HepG2 (cell line): ENCODE results near the gene CHST14. TPM values are rescaled to one million over a fixed set of nuclear protein-coding genes. Genes with fewer than 3 reads are reported as not detected.
A peak's percentile ranks its signal among the peaks of the same experiment; 100 is the strongest.

ENCODE experiments used
- ATAC-seq: fragments of 200-7000 bp; cut with Tn5 transposase; 3 replicates; pipeline ENCODE4 v1.9.1; 2020; ENCODE audit warnings: mild to moderate bottlenecking, moderate library complexity
- BruUV-seq: library from RNA; stranded (reverse); fragments of 400-500 nt; replicated peaks from 2 replicates; lab custom pipeline; 2021; lab: Mats Ljungman, UMichigan
- CTCF ChIA-PET: fragments of 300-600 bp; formaldehyde crosslinking; extraction: SDS; loops from one replicate; lab custom pipeline; 2021; ENCODE audit warnings: low total read pairs, inconsistent platforms, low intra/inter-chr PET ratio; lab: Yijun Ruan, JAX
- POLR2A ChIA-PET: fragments of 350-600 bp; sonication (Branson Sonifier 250); formaldehyde crosslinking; loops from one replicate; lab custom pipeline; 2020; ENCODE audit warnings: antibody characterized with exemption, inconsistent platforms; lab: Yijun Ruan, JAX
- DNase-seq: peaks from one replicate; pipeline ENCODE4 v3.0.0-alpha.2; 2015; ENCODE audit warnings: low spot score
- FAIRE-seq: peaks from 3 replicates; lab custom pipeline; 2011; peaks lifted over from hg19 to GRCh38; lab: Jason Lieb, UNC
- H2AFZ ChIP-seq: one replicate; pipeline ENCODE4 v1.6.1; 2011; ENCODE audit warnings: low read length, inconsistent platforms
- H3K27ac ChIP-seq: fragments of 300-600 bp; 3 replicates; pipeline ENCODE4 v1.8.0; 2011; ENCODE audit warnings: mixed run types, mild to moderate bottlenecking, mixed read lengths, low read length, inconsistent platforms; ENCODE audit not compliant: insufficient read depth; ENCODE audit errors: extremely low read length
- H3K27me3 ChIP-seq, 2 experiments: fragments of 200-600 bp in 1 of 2; 2 replicates in 1 of 2; 3 replicates in 1 of 2; pipeline versions ENCODE4 v1.6.0 to v1.8.0; 2011; ENCODE audit warnings: low read length in 2 of 2, mild to moderate bottlenecking in 2 of 2, moderate library complexity in 2 of 2, inconsistent platforms in 1 of 2; ENCODE audit not compliant: insufficient read depth in 2 of 2, control insufficient read depth in 1 of 2
- H3K36me3 ChIP-seq, 2 experiments: fragments of 200-600 bp in 1 of 2; replicated peaks in 1 of 2; 2 replicates in 1 of 2; 3 replicates in 1 of 2; pipeline versions ENCODE4 v1.5.1 to v1.8.0; 2011; ENCODE audit warnings: low read length in 2 of 2, inconsistent platforms in 1 of 2; ENCODE audit not compliant: insufficient read depth in 2 of 2, control insufficient read depth in 1 of 2
- H3K4me1 ChIP-seq: 2 replicates; pipeline ENCODE4 v1.5.1; 2012; ENCODE audit warnings: low read length, inconsistent platforms; ENCODE audit not compliant: insufficient read depth
- H3K4me2 ChIP-seq: 2 replicates; pipeline ENCODE4 v1.6.0; 2011; ENCODE audit warnings: low read depth, low read length, inconsistent platforms
- H3K4me3 ChIP-seq, 3 experiments: fragments of 200-600 bp in 1 of 3; sonication (generic), shearing (Covaris generic) in 1 of 3; replicated peaks in 1 of 3; 2 replicates each; pipeline ENCODE4 v1.5.1; 2011 to 2016; ENCODE audit warnings: low read length in 3 of 3, inconsistent platforms in 2 of 3, low read depth in 2 of 3, mild to moderate bottlenecking in 2 of 3, control low read depth in 1 of 3, mixed read lengths in 1 of 3; ENCODE audit not compliant: insufficient read depth in 1 of 3
- H3K79me2 ChIP-seq: one replicate; pipeline ENCODE4 v1.6.1; 2011; ENCODE audit warnings: low read length, inconsistent platforms; ENCODE audit not compliant: insufficient read depth
- H3K9ac ChIP-seq: 2 replicates; pipeline ENCODE4 v1.6.0; 2011; ENCODE audit warnings: mild to moderate bottlenecking, low read depth, low read length, inconsistent platforms; ENCODE audit not compliant: insufficient read depth
- H3K9me3 ChIP-seq: 2 replicates; pipeline ENCODE4 v1.5.1; 2012; ENCODE audit warnings: mild to moderate bottlenecking, low read length
- H4K20me1 ChIP-seq: 2 replicates; pipeline ENCODE4 v1.6.0; 2011; ENCODE audit warnings: inconsistent platforms, mild to moderate bottlenecking, low read length, moderate library complexity; ENCODE audit not compliant: insufficient read depth
- ARNTL ChIP-seq: sonication (generic); formaldehyde crosslinking; IDR thresholded peaks from 2 replicates; pipeline ENCODE4 v1.4.0; 2020; ENCODE audit warnings: mild to moderate bottlenecking, missing genetic modification reagents
- HES4 ChIP-seq: sonication (generic); formaldehyde crosslinking; IDR thresholded peaks from 2 replicates; pipeline ENCODE4 v1.9.0; 2021; ENCODE audit warnings: mild to moderate bottlenecking, missing genetic modification reagents, borderline replicate concordance
- HOXA3 ChIP-seq: sonication (generic); formaldehyde crosslinking; IDR thresholded peaks from 2 replicates; pipeline ENCODE4 v1.5.0; 2020; ENCODE audit warnings: missing genetic modification reagents
- HOXA9 ChIP-seq: sonication (generic); formaldehyde crosslinking; IDR thresholded peaks from 2 replicates; pipeline ENCODE4 v1.8.1; 2022; ENCODE audit warnings: missing genetic modification reagents, mild to moderate bottlenecking, moderate library complexity, borderline replicate concordance
- KMT2B ChIP-seq: IDR thresholded peaks from 2 replicates; pipeline ENCODE4 v1.6.1; 2016; ENCODE audit warnings: missing genetic modification reagents, missing compliant biosample characterization
- MAZ ChIP-seq, 2 experiments: sonication (generic) in 1 of 2; formaldehyde crosslinking in 1 of 2; IDR thresholded peaks; 2 replicates each; pipeline versions ENCODE4 v1.5.0 to v1.6.1; 2012 to 2020; ENCODE audit warnings: low read depth in 2 of 2, mild to moderate bottlenecking in 2 of 2, borderline replicate concordance in 1 of 2, improper control_type of control experiment in 1 of 2, low read length in 1 of 2, missing genetic modification reagents in 1 of 2, moderate library complexity in 1 of 2
- MED1 ChIP-seq: sonication (generic); formaldehyde crosslinking; IDR thresholded peaks from 2 replicates; pipeline ENCODE4 v1.4.0; 2020; ENCODE audit warnings: missing genetic modification reagents
- MEF2D ChIP-seq: sonication (generic); formaldehyde crosslinking; IDR thresholded peaks from 2 replicates; pipeline ENCODE4 v1.5.1; 2020; ENCODE audit warnings: mild to moderate bottlenecking, missing genetic modification reagents
- NAIF1 ChIP-seq: sonication (generic); formaldehyde crosslinking; IDR thresholded peaks from 2 replicates; pipeline ENCODE4 v1.5.0; 2020; ENCODE audit warnings: mild to moderate bottlenecking, missing genetic modification reagents, borderline replicate concordance
- NR2F2 ChIP-seq: IDR thresholded peaks from 2 replicates; pipeline ENCODE4 v1.6.1; 2012; ENCODE audit warnings: low read depth, inconsistent platforms, borderline replicate concordance
- SUZ12 ChIP-seq: fragments of 150-350 bp; IDR thresholded peaks from 2 replicates; pipeline ENCODE4 v1.6.1; 2014; ENCODE audit warnings: low read depth, low read length
- ZNF101 ChIP-seq: sonication (generic); formaldehyde crosslinking; IDR thresholded peaks from 2 replicates; pipeline ENCODE4 v1.4.0; 2020; ENCODE audit warnings: mild to moderate bottlenecking, low read depth, missing genetic modification reagents, borderline replicate concordance
- ZNF367 ChIP-seq: sonication (generic); formaldehyde crosslinking; IDR thresholded peaks from 2 replicates; pipeline ENCODE4 v1.4.0; 2020; ENCODE audit warnings: missing genetic modification reagents, borderline replicate concordance
- ZNF616 ChIP-seq: sonication (generic); formaldehyde crosslinking; IDR thresholded peaks from 2 replicates; pipeline ENCODE4 v1.5.0; 2020; ENCODE audit warnings: low read depth, mild to moderate bottlenecking, missing genetic modification reagents
- WGBS: methylation state at CpG from one replicate; pipeline ENCODE4 v1.1.6; 2017; ENCODE audit warnings: low lambda C conversion rate; 5-methylcytosine and 5-hydroxymethylcytosine counted together
- in situ Hi-C: cut with HindIII; loops from 2 replicates; pipeline ENCODE4 v1.10.0; 2017; ENCODE audit warnings: low pct_unique_long_range_greater_than_20kb; ENCODE audit not compliant: extremely low pct_ligation_motif_present
- intact Hi-C: fragments of 100-400 bp; cut with micrococcal nuclease; formaldehyde crosslinking; loops from one replicate; pipeline ENCODE4 v1.10.0; 2022; ENCODE audit not compliant: unreplicated experiment
- polyA plus RNA-seq, 8 experiments: library from polyadenylated mRNA; depleted of rRNA in 3 of 8; stranded (reverse) in 7 of 8; unstranded in 1 of 8; fragments of >200 nt; fragmentation: Illumina TruSeq in 4 of 8; extraction: Trizol in 4 of 8; gene quantifications; 2 replicates each; pipeline versions ENCODE4 v1.2.1 to v1.2.3, GENCODE V29; 2011 to 2016; ENCODE audit warnings: low read depth in 4 of 8, missing spikeins in 1 of 8, mixed read lengths in 1 of 8; ENCODE audit not compliant: insufficient read depth in 1 of 8
- total RNA-seq, 5 experiments: library from RNA; depleted of rRNA; stranded (reverse); fragments of >200 nt; fragmentation: Illumina TruSeq; extraction: Trizol; gene quantifications; 2 replicates each; pipeline ENCODE4 v1.2.3, GENCODE V29; 2016; ENCODE audit warnings: low read depth in 1 of 5
- TF ChIP-seq, protein P1 (sequence below): sonication (generic); formaldehyde crosslinking; conservative IDR thresholded peaks from 2 replicates; pipeline ENCODE4 v1.4.0; 2020; ENCODE audit warnings: missing genetic modification reagents
- TF ChIP-seq, protein P2 (sequence below): IDR thresholded peaks from 2 replicates; pipeline ENCODE4 v1.6.1; 2016; ENCODE audit warnings: control low read depth
- TF ChIP-seq, protein P3 (sequence below): IDR thresholded peaks from 2 replicates; pipeline ENCODE4 v1.6.1; 2016

Gene CHST14
- total and polyA plus RNA-seq, 2 of the 13 experiments (the other 11 are each of a cell fraction or from before 2014, with no cell fraction given), result 8.9 to 12.4 TPM

DNA sequence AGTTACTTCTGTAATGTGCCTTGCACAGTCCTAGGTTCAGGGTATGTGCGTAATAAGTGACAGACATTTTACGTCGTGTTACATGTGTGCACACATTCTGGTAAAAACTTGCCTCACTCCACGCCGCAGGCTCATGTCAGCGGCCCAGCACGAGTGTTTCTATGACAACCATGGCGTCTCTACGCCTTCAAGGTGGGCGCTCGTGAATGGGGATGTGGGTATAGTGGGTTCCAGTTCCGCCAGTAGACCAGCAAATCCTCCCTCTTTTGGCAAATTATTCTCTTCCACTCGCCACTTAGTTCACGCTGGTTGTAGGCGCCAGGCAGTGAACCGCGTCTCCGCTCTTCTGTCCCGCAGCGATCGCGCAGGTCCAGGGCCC lies 40.3 kb downstream of the CHST14 start (continued):
- TF ChIP-seq, protein P1, sequence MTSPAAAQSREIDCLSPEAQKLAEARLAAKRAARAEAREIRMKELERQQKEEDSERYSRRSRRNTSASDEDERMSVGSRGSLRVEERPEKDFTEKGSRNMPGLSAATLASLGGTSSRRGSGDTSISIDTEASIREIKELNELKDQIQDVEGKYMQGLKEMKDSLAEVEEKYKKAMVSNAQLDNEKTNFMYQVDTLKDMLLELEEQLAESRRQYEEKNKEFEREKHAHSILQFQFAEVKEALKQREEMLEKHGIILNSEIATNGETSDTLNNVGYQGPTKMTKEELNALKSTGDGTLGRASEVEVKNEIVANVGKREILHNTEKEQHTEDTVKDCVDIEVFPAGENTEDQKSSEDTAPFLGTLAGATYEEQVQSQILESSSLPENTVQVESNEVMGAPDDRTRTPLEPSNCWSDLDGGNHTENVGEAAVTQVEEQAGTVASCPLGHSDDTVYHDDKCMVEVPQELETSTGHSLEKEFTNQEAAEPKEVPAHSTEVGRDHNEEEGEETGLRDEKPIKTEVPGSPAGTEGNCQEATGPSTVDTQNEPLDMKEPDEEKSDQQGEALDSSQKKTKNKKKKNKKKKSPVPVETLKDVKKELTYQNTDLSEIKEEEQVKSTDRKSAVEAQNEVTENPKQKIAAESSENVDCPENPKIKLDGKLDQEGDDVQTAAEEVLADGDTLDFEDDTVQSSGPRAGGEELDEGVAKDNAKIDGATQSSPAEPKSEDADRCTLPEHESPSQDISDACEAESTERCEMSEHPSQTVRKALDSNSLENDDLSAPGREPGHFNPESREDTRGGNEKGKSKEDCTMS (CRISPR knock-in tag), result no peak
- TF ChIP-seq MEF2D (CRISPR knock-in tag) (0 out of 2 replicates have a peak, but pooled peaks have one; percentile 29), HES4 (no peak), ZNF616 (CRISPR knock-in tag) (0 out of 2 replicates have a peak, but pooled peaks have one; percentile 11), KMT2B (CRISPR knock-in tag) (0 out of 2 replicates have a peak, but pooled peaks have one; percentile 6), MAZ (IDR thresholded peaks at IDR 0.05; ENCODE audit: borderline replicate concordance, low read depth, low read length) (no peak), MAZ (CRISPR knock-in tag; IDR thresholded peaks at IDR 0.05; ENCODE audit: low read depth) (no peak)

DNA sequence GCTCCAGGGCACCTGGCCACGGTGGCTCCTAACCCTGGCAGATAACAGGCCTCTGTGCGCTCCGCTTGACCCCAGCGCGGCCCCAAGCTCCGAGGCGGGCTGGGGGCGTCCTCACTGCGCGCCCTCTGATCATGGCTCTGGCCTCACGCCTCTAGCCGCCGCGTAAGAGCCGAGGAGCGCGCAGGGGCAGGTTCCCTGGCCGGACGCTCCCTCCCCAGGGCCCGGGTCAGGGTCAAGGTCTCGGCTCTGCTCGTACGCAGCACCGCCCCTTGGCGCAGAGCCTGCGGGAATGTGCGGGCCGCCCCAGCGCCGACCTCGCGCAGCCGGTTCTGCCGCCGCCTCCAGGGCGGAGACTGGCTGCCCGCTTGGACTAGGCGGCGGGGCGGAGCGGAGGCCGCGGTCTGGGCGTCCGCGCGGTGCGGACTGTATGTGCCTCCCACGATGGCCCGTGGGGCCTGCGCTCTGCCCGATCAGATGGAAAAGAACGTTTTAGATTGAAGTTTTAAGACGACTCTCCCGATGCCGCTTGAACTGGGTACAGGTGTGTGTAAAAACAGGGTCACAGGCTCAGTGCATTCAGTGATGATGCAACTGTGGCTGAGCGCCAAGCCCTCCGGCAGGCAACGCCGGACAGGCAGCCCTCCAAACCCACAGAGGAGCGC lies 40.8 kb downstream of the CHST14 start:
- no peak for FAIRE-seq
- Histone ChIP-seq H3K4me3 (peak overlapping the region; percentile 46 to 69 (median 55); a peak in 5 of 6 replicates), H2AFZ (no peak overlapping the region), H3K4me1 (peaks cover 25% of the 10 kb centered on the region), H3K27ac (no peak overlapping the region), H3K9me3 (no peaks in the 10 kb centered on the region), H3K36me3 (no peaks in the 10 kb centered on the region), H3K9ac (0 out of 2 replicates have a peak overlapping the region, but pooled peaks have one; percentile 13), H3K4me2 (peak overlapping the region; percentile 84), H3K79me2 (no peaks in the 10 kb centered on the region), H4K20me1 (no peaks in the 10 kb centered on the region), H3K27me3 (peaks cover 4 to 25% of the 10 kb centered on the region in 2 experiments; a peak in 4 of 5 replicates)
- peak; percentile 62 for DNase-seq
- ChIA-PET CTCF (no interaction called here), POLR2A (interaction anchor here (2.1 kb wide), 1 partner anchor 53 kb away, joined by 4 read pairs; the partner anchor contains the start of gene CCDC32)
- peak; percentile 89 for ATAC-seq
- WGBS, result 3% methylated on average over 39 of the region's 61 CpGs
- in situ Hi-C loops (loop anchor here (5.0 kb wide), 1 partner anchor 69 kb away; the partner anchor contains the start of gene BAHD1), intact Hi-C loops (no loop called here)
- BruUV-seq, result no TSS peak
- peak; percentile 84; the same call in 1 of the 2 replicates for TF ChIP-seq NR2F2
- TF ChIP-seq, protein P2, sequence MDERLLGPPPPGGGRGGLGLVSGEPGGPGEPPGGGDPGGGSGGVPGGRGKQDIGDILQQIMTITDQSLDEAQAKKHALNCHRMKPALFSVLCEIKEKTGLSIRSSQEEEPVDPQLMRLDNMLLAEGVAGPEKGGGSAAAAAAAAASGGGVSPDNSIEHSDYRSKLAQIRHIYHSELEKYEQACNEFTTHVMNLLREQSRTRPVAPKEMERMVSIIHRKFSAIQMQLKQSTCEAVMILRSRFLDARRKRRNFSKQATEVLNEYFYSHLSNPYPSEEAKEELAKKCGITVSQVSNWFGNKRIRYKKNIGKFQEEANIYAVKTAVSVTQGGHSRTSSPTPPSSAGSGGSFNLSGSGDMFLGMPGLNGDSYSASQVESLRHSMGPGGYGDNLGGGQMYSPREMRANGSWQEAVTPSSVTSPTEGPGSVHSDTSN, result no peak
- no peak for TF ChIP-seq SUZ12
- TF ChIP-seq, protein P3, sequence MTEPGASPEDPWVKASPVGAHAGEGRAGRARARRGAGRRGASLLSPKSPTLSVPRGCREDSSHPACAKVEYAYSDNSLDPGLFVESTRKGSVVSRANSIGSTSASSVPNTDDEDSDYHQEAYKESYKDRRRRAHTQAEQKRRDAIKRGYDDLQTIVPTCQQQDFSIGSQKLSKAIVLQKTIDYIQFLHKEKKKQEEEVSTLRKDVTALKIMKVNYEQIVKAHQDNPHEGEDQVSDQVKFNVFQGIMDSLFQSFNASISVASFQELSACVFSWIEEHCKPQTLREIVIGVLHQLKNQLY, result peak; percentile 27; the same call in 1 of the 2 replicates
- TF ChIP-seq ZNF101 (CRISPR knock-in tag), result no peak
- TF ChIP-seq ARNTL, result no peak; the same call in none of the 2 replicates
- 0 out of 2 replicates have a peak, but pooled peaks have one; percentile 25 for TF ChIP-seq ZNF367 (CRISPR knock-in tag)
- TF ChIP-seq HOXA3, result peak; percentile 91
- TF ChIP-seq HOXA9 (CRISPR knock-in tag), result no peak; the same call in 1 of the 2 replicates
- TF ChIP-seq NAIF1, result peak; percentile 86; the same call in 1 of the 2 replicates
- peak; percentile 70 for TF ChIP-seq MED1 (CRISPR knock-in tag)
